WTC11 (cell line): Measurements from ENCODE around the gene SREBF1. TPM values are rescaled to one million over a fixed set of nuclear protein-coding genes. Genes with fewer than 3 reads are reported as not detected.

Source experiments
- ATAC-seq: fragments of 200-7000 bp; cut with Tn5 transposase; 2 replicates; pipeline ENCODE4 v1.10.0; 2021; ENCODE audit warnings: mild to moderate bottlenecking, moderate library complexity
- CTCF ChIA-PET: fragments of 300-600 bp; sonication (Branson Sonifier 250); formaldehyde crosslinking; loops from one replicate; lab custom pipeline; 2021; ENCODE audit warnings: antibody characterized with exemption; lab: Charles Lee
- POLR2A ChIA-PET: fragments of 350-600 bp; sonication (Branson Sonifier 250); formaldehyde crosslinking; loops from one replicate; lab custom pipeline; 2021; ENCODE audit warnings: antibody characterized with exemption; lab: Charles Lee
- DNase-seq: peaks from one replicate; pipeline ENCODE4 v3.0.0; 2021; ENCODE audit warnings: low spot score
- H3K27ac Mint-ChIP-seq: 2 replicates; pipeline ENCODE4 v1.8.0; 2021; ENCODE audit warnings: mixed read lengths
- H3K27me3 Mint-ChIP-seq: 2 replicates; pipeline ENCODE4 v1.8.0; 2021; ENCODE audit warnings: low read depth, mild to moderate bottlenecking, moderate library complexity, mixed read lengths
- H3K36me3 Mint-ChIP-seq: 2 replicates; pipeline ENCODE4 v1.8.0; 2021; ENCODE audit warnings: mixed read lengths
- H3K4me1 Mint-ChIP-seq: 2 replicates; pipeline ENCODE4 v1.8.0; 2022; ENCODE audit warnings: mixed read lengths
- H3K4me3 Mint-ChIP-seq: 2 replicates; pipeline ENCODE4 v1.8.0; 2021; ENCODE audit warnings: mild to moderate bottlenecking, moderate library complexity, mixed read lengths
- H3K9me3 Mint-ChIP-seq: 2 replicates; pipeline ENCODE4 v1.8.0; 2021; ENCODE audit warnings: mixed read lengths
- ELF4 ChIP-seq: sonication (generic); formaldehyde crosslinking; IDR thresholded peaks from 2 replicates; pipeline ENCODE4 v1.8.1; 2022; ENCODE audit warnings: low read depth, mild to moderate bottlenecking, moderate library complexity, missing genetic modification reagents
- FOXK1 ChIP-seq: sonication (generic); formaldehyde crosslinking; IDR thresholded peaks from 2 replicates; pipeline ENCODE4 v1.8.0; 2022; ENCODE audit warnings: mild to moderate bottlenecking, moderate library complexity, missing genetic modification reagents
- HMGA2 ChIP-seq: fragments of 250-450 bp; sonication (Bioruptor Pico); IDR thresholded peaks from 2 replicates; pipeline ENCODE4 v1.4.0; 2021; ENCODE audit warnings: mild to moderate bottlenecking, moderate library complexity
- KAT7 ChIP-seq: sonication (generic); formaldehyde crosslinking; IDR thresholded peaks from 2 replicates; pipeline ENCODE4 v1.8.1; 2023; ENCODE audit warnings: missing genetic modification reagents, mild to moderate bottlenecking, borderline replicate concordance
- NR3C1 ChIP-seq: sonication (generic); formaldehyde crosslinking; conservative IDR thresholded peaks from 2 replicates; pipeline ENCODE4 v1.8.1; 2023; ENCODE audit warnings: low read depth, mild to moderate bottlenecking, missing genetic modification reagents
- SMAD4 ChIP-seq: sonication (generic); formaldehyde crosslinking; IDR thresholded peaks from 2 replicates; pipeline ENCODE4 v1.8.0; 2022; ENCODE audit warnings: mild to moderate bottlenecking, missing genetic modification reagents
- TCF7 ChIP-seq: sonication (generic); formaldehyde crosslinking; IDR thresholded peaks from 2 replicates; pipeline ENCODE4 v1.8.0; 2022; ENCODE audit warnings: mild to moderate bottlenecking, low read depth, missing genetic modification reagents, moderate library complexity
- TP53 ChIP-seq: sonication (generic); formaldehyde crosslinking; IDR thresholded peaks from 2 replicates; pipeline ENCODE4 v1.8.1; 2023; ENCODE audit warnings: mild to moderate bottlenecking, missing genetic modification reagents
- ZNF121 ChIP-seq: sonication (generic); formaldehyde crosslinking; IDR thresholded peaks from 2 replicates; pipeline ENCODE4 v1.8.0; 2023; ENCODE audit warnings: missing genetic modification reagents
- ZNF219 ChIP-seq: sonication (generic); formaldehyde crosslinking; IDR thresholded peaks from 2 replicates; pipeline ENCODE4 v1.8.0; 2023; ENCODE audit warnings: missing genetic modification reagents, mild to moderate bottlenecking, borderline replicate concordance
- ZNF232 ChIP-seq: sonication (generic); formaldehyde crosslinking; IDR thresholded peaks from 2 replicates; pipeline ENCODE4 v1.8.0; 2022; ENCODE audit warnings: mild to moderate bottlenecking, missing genetic modification reagents
- ZNF317 ChIP-seq: sonication (generic); formaldehyde crosslinking; IDR thresholded peaks from 2 replicates; pipeline ENCODE4 v1.8.1; 2023; ENCODE audit warnings: low read depth, mild to moderate bottlenecking, moderate library complexity, missing genetic modification reagents, borderline replicate concordance
- ZNF423 ChIP-seq: fragments of 250-450 bp; sonication (Bioruptor Pico); IDR thresholded peaks from 2 replicates; pipeline ENCODE4 v2.1.2; 2022; ENCODE audit warnings: mild to moderate bottlenecking, moderate library complexity
- total RNA-seq: library from RNA; stranded (reverse); gene quantifications from 3 replicates; pipeline ENCODE4 v1.2.3, GENCODE V29; 2021
- TF ChIP-seq, protein P1 (sequence below): fragments of 250-450 bp; sonication (Bioruptor Pico); IDR thresholded peaks from 2 replicates; pipeline ENCODE4 v1.9.0; 2021; ENCODE audit warnings: mild to moderate bottlenecking
- TF ChIP-seq, protein P2 (sequence below): sonication (generic); formaldehyde crosslinking; IDR thresholded peaks from 2 replicates; pipeline ENCODE4 v1.8.0; 2023; ENCODE audit warnings: missing genetic modification reagents
- TF ChIP-seq, protein P3 (sequence below): fragments of 250-450 bp; sonication (Bioruptor Pico); IDR thresholded peaks from 2 replicates; pipeline ENCODE4 v2.1.2; 2022; ENCODE audit warnings: mild to moderate bottlenecking, moderate library complexity
- TF ChIP-seq, protein P4 (sequence below): sonication (generic); formaldehyde crosslinking; IDR thresholded peaks from 2 replicates; pipeline ENCODE4 v1.8.1; 2023; ENCODE audit warnings: mild to moderate bottlenecking, missing genetic modification reagents, moderate library complexity
- TF ChIP-seq, protein P5 (sequence below): sonication (generic); formaldehyde crosslinking; IDR thresholded peaks from 2 replicates; pipeline ENCODE4 v1.8.0; 2022; ENCODE audit warnings: mild to moderate bottlenecking, missing genetic modification reagents

SREBF1 gene
- total RNA-seq, 1 experiment from 2014 or later, result 93.7 TPM

DNA sequence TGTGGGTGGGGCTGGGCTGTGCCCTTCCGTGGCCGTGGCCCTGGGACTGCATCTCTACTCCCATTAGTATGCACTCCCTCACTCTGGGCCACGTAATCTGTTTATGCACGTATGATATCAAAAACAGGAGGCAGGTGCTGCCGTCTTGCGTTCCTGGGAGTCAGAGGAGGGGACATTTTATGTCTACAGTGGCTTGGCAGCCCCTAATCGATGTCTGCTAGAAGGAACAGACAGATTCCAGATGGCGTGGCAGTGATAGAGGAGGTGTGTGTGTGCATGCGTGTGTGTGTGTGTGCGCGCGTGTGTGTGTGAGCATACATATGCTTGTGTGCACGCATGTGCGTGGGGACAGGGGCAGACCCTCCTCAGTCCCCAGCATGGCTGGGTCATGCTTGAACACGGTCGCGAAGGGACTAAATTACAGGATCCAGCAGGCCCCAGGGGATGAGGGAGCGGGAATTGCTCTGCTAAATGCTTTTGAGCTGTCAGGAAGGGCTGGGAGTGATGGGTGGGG lies 44.7 kb downstream of the SREBF1 start:
- peak overlapping the region; percentile 48 for H3K4me3 Mint-ChIP-seq
- peaks cover 36% of the 10 kb centered on the region for H3K27me3 Mint-ChIP-seq
- ChIA-PET POLR2A (interaction anchor here (0.6 kb wide), 1 partner anchor 461 kb away, joined by 7 read pairs; no protein-coding TSS in a partner anchor), CTCF (interaction anchor here (0.6 to 1.9 kb wide), 8 partner anchors 8 to 127 kb away, joined by 3 to 6 read pairs (median 6); no protein-coding TSS in a partner anchor)
- ATAC-seq, result no peak; the same call in 1 of the 2 replicates
- H3K36me3 Mint-ChIP-seq, result no peaks in the 10 kb centered on the region
- TF ChIP-seq ZNF219 (no peak), ZNF121 (0 out of 2 replicates have a peak, but pooled peaks have one; percentile 22)
- H3K27ac Mint-ChIP-seq, result peak overlapping the region; percentile 33; the same call in 1 of the 2 replicates
- peaks cover 46% of the 10 kb centered on the region for H3K4me1 Mint-ChIP-seq
- H3K9me3 Mint-ChIP-seq, result no peaks in the 10 kb centered on the region
- DNase-seq, result no peak

DNA sequence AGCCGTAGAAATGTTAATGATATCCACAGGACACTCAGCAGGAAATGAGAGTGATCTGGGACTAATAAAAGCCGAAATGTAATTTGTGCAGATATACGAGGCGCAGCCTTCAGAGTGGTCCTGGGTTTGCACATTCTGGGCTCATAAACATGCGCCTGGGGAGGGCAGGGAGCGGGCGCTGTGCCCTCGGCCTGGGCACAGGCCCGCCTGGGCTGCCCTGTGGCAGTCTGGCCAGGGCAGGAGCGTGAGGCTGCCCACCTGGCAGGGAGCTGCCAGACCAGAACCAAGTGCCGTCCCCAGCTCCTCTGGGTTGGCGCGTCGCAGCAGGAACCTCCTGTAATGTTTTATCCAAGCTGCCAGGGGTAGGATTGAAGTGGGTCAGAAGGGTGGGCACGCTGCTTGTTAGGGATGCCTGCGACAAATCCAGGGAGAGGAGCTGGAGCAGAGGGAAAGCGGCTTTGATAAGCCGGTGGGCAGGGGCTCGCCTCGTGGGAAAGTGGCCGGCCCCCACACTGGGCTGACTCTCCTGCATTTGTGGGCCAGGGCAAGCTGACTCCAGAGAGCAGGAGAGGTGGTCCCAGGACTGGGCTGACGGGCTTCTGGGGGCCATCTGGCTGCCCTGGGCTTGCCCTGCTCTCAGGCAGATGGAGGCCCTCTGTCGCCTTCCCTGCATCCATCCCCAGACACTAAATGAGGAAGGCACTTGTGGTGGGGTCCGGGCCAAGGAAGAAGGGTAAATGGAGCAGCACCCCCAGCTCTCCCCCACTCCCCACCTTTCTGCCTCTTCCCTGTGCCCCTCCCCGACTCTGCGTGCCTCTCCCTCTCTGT lies 45.9 kb downstream of the SREBF1 start:
- Mint-ChIP-seq H3K27ac (no peak overlapping the region), H3K4me1 (peaks cover 56% of the 10 kb centered on the region), H3K4me3 (no peak overlapping the region), H3K27me3 (peaks cover 41% of the 10 kb centered on the region), H3K36me3 (no peaks in the 10 kb centered on the region), H3K9me3 (no peaks in the 10 kb centered on the region)
- CTCF ChIA-PET, result interaction anchor here (1.1 to 1.4 kb wide), 3 partner anchors 10 to 21 kb away, joined by 3 to 4 read pairs (median 3); no protein-coding TSS in a partner anchor
- TF ChIP-seq HMGA2 (CRISPR knock-in tag), result no peak
- TF ChIP-seq, protein P1, sequence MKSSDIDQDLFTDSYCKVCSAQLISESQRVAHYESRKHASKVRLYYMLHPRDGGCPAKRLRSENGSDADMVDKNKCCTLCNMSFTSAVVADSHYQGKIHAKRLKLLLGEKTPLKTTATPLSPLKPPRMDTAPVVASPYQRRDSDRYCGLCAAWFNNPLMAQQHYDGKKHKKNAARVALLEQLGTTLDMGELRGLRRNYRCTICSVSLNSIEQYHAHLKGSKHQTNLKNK (CRISPR knock-in tag), result no peak
- TF ChIP-seq, protein P2, sequence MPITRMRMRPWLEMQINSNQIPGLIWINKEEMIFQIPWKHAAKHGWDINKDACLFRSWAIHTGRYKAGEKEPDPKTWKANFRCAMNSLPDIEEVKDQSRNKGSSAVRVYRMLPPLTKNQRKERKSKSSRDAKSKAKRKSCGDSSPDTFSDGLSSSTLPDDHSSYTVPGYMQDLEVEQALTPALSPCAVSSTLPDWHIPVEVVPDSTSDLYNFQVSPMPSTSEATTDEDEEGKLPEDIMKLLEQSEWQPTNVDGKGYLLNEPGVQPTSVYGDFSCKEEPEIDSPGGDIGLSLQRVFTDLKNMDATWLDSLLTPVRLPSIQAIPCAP (CRISPR knock-in tag), result no peak
- TF ChIP-seq KAT7 (CRISPR knock-in tag), result no peak
- TF ChIP-seq SMAD4, result no peak
- TF ChIP-seq, protein P3, sequence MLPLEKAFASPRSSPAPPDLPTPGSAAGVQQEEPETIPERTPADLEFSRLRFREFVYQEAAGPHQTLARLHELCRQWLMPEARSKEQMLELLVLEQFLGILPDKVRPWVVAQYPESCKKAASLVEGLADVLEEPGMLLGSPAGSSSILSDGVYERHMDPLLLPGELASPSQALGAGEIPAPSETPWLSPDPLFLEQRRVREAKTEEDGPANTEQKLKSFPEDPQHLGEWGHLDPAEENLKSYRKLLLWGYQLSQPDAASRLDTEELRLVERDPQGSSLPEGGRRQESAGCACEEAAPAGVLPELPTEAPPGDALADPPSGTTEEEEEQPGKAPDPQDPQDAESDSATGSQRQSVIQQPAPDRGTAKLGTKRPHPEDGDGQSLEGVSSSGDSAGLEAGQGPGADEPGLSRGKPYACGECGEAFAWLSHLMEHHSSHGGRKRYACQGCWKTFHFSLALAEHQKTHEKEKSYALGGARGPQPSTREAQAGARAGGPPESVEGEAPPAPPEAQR (CRISPR knock-in tag), result no peak
- no peak for TF ChIP-seq NR3C1
- TF ChIP-seq FOXK1 (CRISPR knock-in tag), result no peak
- TF ChIP-seq, protein P4, sequence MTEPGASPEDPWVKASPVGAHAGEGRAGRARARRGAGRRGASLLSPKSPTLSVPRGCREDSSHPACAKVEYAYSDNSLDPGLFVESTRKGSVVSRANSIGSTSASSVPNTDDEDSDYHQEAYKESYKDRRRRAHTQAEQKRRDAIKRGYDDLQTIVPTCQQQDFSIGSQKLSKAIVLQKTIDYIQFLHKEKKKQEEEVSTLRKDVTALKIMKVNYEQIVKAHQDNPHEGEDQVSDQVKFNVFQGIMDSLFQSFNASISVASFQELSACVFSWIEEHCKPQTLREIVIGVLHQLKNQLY (CRISPR knock-in tag), result no peak
- TF ChIP-seq ZNF423 (CRISPR knock-in tag), result no peak
- TF ChIP-seq ELF4, result no peak
- TF ChIP-seq TP53 (CRISPR knock-in tag), result no peak
- TF ChIP-seq TCF7 (CRISPR knock-in tag), result no peak
- TF ChIP-seq, protein P5, sequence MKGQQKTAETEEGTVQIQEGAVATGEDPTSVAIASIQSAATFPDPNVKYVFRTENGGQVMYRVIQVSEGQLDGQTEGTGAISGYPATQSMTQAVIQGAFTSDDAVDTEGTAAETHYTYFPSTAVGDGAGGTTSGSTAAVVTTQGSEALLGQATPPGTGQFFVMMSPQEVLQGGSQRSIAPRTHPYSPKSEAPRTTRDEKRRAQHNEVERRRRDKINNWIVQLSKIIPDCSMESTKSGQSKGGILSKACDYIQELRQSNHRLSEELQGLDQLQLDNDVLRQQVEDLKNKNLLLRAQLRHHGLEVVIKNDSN (CRISPR knock-in tag), result no peak
- TF ChIP-seq ZNF317 (CRISPR knock-in tag), result no peak
- TF ChIP-seq ZNF232 (CRISPR knock-in tag), result no peak
- ATAC-seq (no peak), DNase-seq (no peak)
- POLR2A ChIA-PET, result no interaction called here
